Epithelial cell of esophagus (primary cell): ENCODE measurements around the gene GOSR1.
"Not testable (repeated sequence)": the region's sequence is repeated elsewhere in the genome, so short reads cannot be mapped to it uniquely, and the experiment has no call there.

Experiments used
- DNase-seq: peaks from one replicate; pipeline ENCODE4 v3.0.0; 2010; ENCODE audit warnings: low read depth
- H3K4me3 ChIP-seq: 2 replicates; pipeline ENCODE4 v1.5.1; 2011; ENCODE audit warnings: mild to moderate bottlenecking, low read length, control low read depth
- CTCF ChIP-seq: IDR thresholded peaks from 2 replicates; pipeline ENCODE4 v1.5.1; 2011; ENCODE audit warnings: low read depth, mild to moderate bottlenecking, low read length, control low read depth, inconsistent platforms; ENCODE audit not compliant: insufficient read depth; ENCODE audit errors: missing control alignments

GOSR1 gene

GRCh38 chr17:30477083-30477773, at the start of gene GOSR1:
Gene GOSR1 (plus strand): TSS chr17:30477408. CDS start chr17:30477434, 26 bp downstream.
- peak; percentile 79 for TF ChIP-seq CTCF
- peak; percentile 97 for DNase-seq
- peak within 1 kb of the TSS; percentile 91 for H3K4me3 ChIP-seq

- no peak for DNase-seq
- no peak for TF ChIP-seq CTCF
- no peak overlapping the region for H3K4me3 ChIP-seq
These were observed 49.6 kb upstream of the GOSR1 start for GRCh38 chr17:30427611-30428010.

GRCh38 chr17:30429155-30429554, 48.1 kb upstream of the GOSR1 start:
- DNase-seq: no peak
- TF ChIP-seq CTCF: no peak

GRCh38 chr17:30433514-30433913, 43.7 kb upstream of the GOSR1 start:
- TF ChIP-seq CTCF: no peak
- no peak overlapping the region for H3K4me3 ChIP-seq
- peak; percentile 94 for DNase-seq

More at GRCh38 chr17:30429155-30429554, 48.1 kb upstream of the GOSR1 start:
- H3K4me3 ChIP-seq: no peak overlapping the region

- no peak overlapping the region for H3K4me3 ChIP-seq
- TF ChIP-seq CTCF: no peak
- DNase-seq: no peak
These were observed 40.5 kb upstream of the GOSR1 start for GRCh38 chr17:30436729-30437128.

- TF ChIP-seq CTCF: no peak
- H3K4me3 ChIP-seq: no peak overlapping the region
- no peak for DNase-seq
These were observed 33.5 kb upstream of the GOSR1 start for GRCh38 chr17:30443721-30444120.

- H3K4me3 ChIP-seq, DNase-seq: not testable (repeated sequence)
These were observed 30.6 kb upstream of the GOSR1 start for GRCh38 chr17:30446640-30447039.
